ENCODE data around the gene CALN1. TPM values are rescaled to one million over a fixed set of nuclear protein-coding genes. Genes with fewer than 3 reads are reported as not detected.

The CALN1 gene
- total RNA-seq, 2 donors from 2014 or later: 1.1 to 1.2 TPM

- Histone ChIP-seq H3K27ac (no peak overlapping the region), H3K36me3 (no peaks in the 10 kb centered on the region), H3K27me3 (replicated peaks; ENCODE audit: insufficient read depth) (no peaks in the 10 kb centered on the region), H3K4me3 (no peak overlapping the region), H3K4me1 (replicated peaks) (no peaks in the 10 kb centered on the region), H3K9me3 (no peaks in the 10 kb centered on the region)
- no peak for DNase-seq (ENCODE audit: low spot score)
- intact Hi-C loops (cut with DNase I): no loop called here
- TF ChIP-seq POLR2AphosphoS5 (IDR thresholded peaks at IDR 0.05) (no peak), POLR2A (IDR thresholded peaks at IDR 0.05) (no peak)
- TF ChIP-seq, protein P1, sequence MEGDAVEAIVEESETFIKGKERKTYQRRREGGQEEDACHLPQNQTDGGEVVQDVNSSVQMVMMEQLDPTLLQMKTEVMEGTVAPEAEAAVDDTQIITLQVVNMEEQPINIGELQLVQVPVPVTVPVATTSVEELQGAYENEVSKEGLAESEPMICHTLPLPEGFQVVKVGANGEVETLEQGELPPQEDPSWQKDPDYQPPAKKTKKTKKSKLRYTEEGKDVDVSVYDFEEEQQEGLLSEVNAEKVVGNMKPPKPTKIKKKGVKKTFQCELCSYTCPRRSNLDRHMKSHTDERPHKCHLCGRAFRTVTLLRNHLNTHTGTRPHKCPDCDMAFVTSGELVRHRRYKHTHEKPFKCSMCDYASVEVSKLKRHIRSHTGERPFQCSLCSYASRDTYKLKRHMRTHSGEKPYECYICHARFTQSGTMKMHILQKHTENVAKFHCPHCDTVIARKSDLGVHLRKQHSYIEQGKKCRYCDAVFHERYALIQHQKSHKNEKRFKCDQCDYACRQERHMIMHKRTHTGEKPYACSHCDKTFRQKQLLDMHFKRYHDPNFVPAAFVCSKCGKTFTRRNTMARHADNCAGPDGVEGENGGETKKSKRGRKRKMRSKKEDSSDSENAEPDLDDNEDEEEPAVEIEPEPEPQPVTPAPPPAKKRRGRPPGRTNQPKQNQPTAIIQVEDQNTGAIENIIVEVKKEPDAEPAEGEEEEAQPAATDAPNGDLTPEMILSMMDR (IDR thresholded peaks at IDR 0.05): no peak
- whole genome bisulfite sequencing: 66% methylated on average over 9 of the region's 9 CpGs
These were observed 566.0 kb downstream of the CALN1 start for GRCh38 chr7:71846160-71846559.

DNA sequence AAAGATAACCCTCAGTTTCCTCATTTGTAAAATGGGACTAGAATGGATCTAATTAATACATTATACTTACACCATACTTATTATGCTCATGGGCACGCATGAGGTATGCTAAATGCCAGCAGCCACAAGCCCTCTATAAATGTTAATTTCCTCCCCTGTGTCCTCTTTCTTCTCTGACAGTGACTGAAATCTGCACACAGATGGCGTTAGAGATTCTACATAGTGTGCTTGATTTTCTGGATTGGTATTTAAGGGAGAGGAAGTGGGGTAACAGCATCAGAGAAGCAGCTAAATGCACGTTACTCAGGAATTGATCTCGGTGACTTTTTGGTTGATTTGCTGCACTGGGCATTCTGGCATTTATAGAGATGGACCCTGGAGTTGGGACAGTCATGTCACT is 568.5 kb downstream of the CALN1 start:
- intact Hi-C loops (cut with DNase I): no loop called here
- 48% methylated on average over 4 of the region's 4 CpGs for WGBS
- H3K9me3 ChIP-seq: no peaks in the 10 kb centered on the region
- H3K27me3 ChIP-seq (replicated peaks; ENCODE audit: insufficient read depth): no peaks in the 10 kb centered on the region
- no peaks in the 10 kb centered on the region for H3K36me3 ChIP-seq
- no peaks in the 10 kb centered on the region for H3K4me1 ChIP-seq (replicated peaks)
- TF ChIP-seq POLR2AphosphoS5 (IDR thresholded peaks at IDR 0.05): no peak
- TF ChIP-seq, protein P1 (IDR thresholded peaks at IDR 0.05): no peak
- TF ChIP-seq POLR2A (IDR thresholded peaks at IDR 0.05): no peak
- H3K4me3 ChIP-seq: no peak overlapping the region
- H3K27ac ChIP-seq: no peak overlapping the region
- DNase-seq (ENCODE audit: low spot score): no peak

DNA sequence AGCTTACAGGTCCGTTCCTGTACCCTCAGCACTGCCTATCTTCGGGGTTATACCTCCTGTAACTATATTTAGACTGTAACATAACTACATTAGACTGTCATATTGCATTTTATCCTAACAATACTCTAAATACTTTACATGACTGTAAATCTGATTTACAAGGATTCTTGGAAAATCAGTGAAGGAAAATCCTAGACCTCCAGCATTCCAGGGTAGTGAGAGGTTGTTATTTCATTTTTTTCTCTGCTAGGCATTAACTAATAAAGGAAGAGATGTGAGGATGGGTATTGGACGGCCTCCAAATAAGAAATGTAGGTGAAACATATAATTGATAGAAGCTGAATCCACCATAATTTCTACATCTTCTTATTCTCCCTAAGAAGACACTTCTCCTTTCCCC is 569.4 kb downstream of the CALN1 start:
- H3K36me3 ChIP-seq: no peaks in the 10 kb centered on the region
- WGBS: 48% methylated on average over 3 of the region's 3 CpGs
- TF ChIP-seq, protein P1 (IDR thresholded peaks at IDR 0.05): no peak
- no peak for TF ChIP-seq POLR2AphosphoS5 (IDR thresholded peaks at IDR 0.05)
- no peak for TF ChIP-seq POLR2A (IDR thresholded peaks at IDR 0.05)
- no peaks in the 10 kb centered on the region for H3K4me1 ChIP-seq (replicated peaks)
- H3K9me3 ChIP-seq: no peaks in the 10 kb centered on the region
- no peaks in the 10 kb centered on the region for H3K27me3 ChIP-seq (replicated peaks; ENCODE audit: insufficient read depth)
- intact Hi-C loops (cut with DNase I): no loop called here
- no peak overlapping the region for H3K27ac ChIP-seq
- H3K4me3 ChIP-seq: no peak overlapping the region
- DNase-seq (ENCODE audit: low spot score): no peak

DNA sequence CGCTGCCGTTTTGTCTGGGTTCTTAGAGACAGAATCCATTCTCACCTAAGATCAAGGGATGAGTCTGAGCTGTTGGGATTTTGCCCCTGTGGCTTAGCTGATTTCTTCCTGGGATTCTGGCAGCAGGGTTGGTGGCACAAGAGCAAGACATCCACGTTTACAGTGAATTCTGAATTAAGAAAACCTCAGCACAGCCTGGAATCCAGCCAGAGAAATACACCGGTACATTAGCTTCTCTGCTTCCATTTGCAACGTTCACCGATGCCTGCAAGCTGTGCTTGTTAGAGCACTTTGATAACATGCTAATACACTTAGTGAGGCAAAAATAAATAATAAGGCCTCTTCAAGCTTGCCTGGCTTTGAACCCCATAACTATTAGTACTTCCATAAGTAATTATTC is 569.8 kb downstream of the CALN1 start:
- Histone ChIP-seq H3K4me3 (no peak overlapping the region), H3K4me1 (replicated peaks) (no peaks in the 10 kb centered on the region), H3K27ac (no peak overlapping the region), H3K36me3 (no peaks in the 10 kb centered on the region), H3K27me3 (replicated peaks; ENCODE audit: insufficient read depth) (no peaks in the 10 kb centered on the region), H3K9me3 (no peaks in the 10 kb centered on the region)
- 28% methylated on average over 6 of the region's 6 CpGs for WGBS
- no peak for DNase-seq (ENCODE audit: low spot score)
- intact Hi-C loops (cut with DNase I): no loop called here
- no peak for TF ChIP-seq POLR2AphosphoS5 (IDR thresholded peaks at IDR 0.05)
- TF ChIP-seq, protein P1 (IDR thresholded peaks at IDR 0.05): no peak
- TF ChIP-seq POLR2A (IDR thresholded peaks at IDR 0.05): no peak

- no peak overlapping the region for H3K27ac ChIP-seq
- no peaks in the 10 kb centered on the region for H3K36me3 ChIP-seq
- H3K4me3 ChIP-seq: no peak overlapping the region
- TF ChIP-seq, protein P1 (IDR thresholded peaks at IDR 0.05): no peak
- TF ChIP-seq POLR2A (IDR thresholded peaks at IDR 0.05): no peak
- TF ChIP-seq POLR2AphosphoS5 (IDR thresholded peaks at IDR 0.05): no peak
- no peak for DNase-seq (ENCODE audit: low spot score)
- 75% methylated on average over 5 of the region's 5 CpGs for WGBS
- intact Hi-C loops (cut with DNase I): no loop called here
- H3K27me3 ChIP-seq (replicated peaks; ENCODE audit: insufficient read depth): no peaks in the 10 kb centered on the region
- H3K9me3 ChIP-seq: no peaks in the 10 kb centered on the region
- no peaks in the 10 kb centered on the region for H3K4me1 ChIP-seq (replicated peaks)
These were observed 577.1 kb downstream of the CALN1 start for GRCh38 chr7:71835056-71835455.

Data from prostate gland (tissue), 2 donors.